Measurements from ENCODE around the gene CTDSPL.

The CTDSPL gene

GRCh38 chr3:37867144-37867543 is 5.5 kb downstream of the CTDSPL start:
- no peak for TF ChIP-seq CTCF (IDR thresholded peaks at IDR 0.05; ENCODE audit: borderline replicate concordance, control extremely low read depth, extremely low read depth, insufficient read depth, missing control alignments)
- no peak for DNase-seq (ENCODE audit: low spot score)
- in situ Hi-C loops (cut with MboI; ENCODE audit: low sequenced_read_pairs, unreplicated experiment) = no loop called here

- in situ Hi-C loops (cut with MboI; ENCODE audit: low sequenced_read_pairs, unreplicated experiment) = no loop called here
- DNase-seq (ENCODE audit: low spot score) = no peak
- no peak for TF ChIP-seq CTCF (IDR thresholded peaks at IDR 0.05; ENCODE audit: borderline replicate concordance, control extremely low read depth, extremely low read depth, insufficient read depth, missing control alignments)
Measured at GRCh38 chr3:37871858-37872257, 10.2 kb downstream of the CTDSPL start.

GRCh38 chr3:37872413-37873160 is 10.9 kb downstream of the CTDSPL start:
- in situ Hi-C loops (cut with MboI; ENCODE audit: low sequenced_read_pairs, unreplicated experiment) = no loop called here
- no peak for TF ChIP-seq CTCF (IDR thresholded peaks at IDR 0.05; ENCODE audit: borderline replicate concordance, control extremely low read depth, extremely low read depth, insufficient read depth, missing control alignments)
- DNase-seq (ENCODE audit: low spot score) = no peak

- no peak for DNase-seq (ENCODE audit: low spot score)
- TF ChIP-seq CTCF (IDR thresholded peaks at IDR 0.05; ENCODE audit: borderline replicate concordance, control extremely low read depth, extremely low read depth, insufficient read depth, missing control alignments) = no peak
- in situ Hi-C loops (cut with MboI; ENCODE audit: low sequenced_read_pairs, unreplicated experiment) = no loop called here
Measured at GRCh38 chr3:37876279-37876678, 14.6 kb downstream of the CTDSPL start.

- in situ Hi-C loops (cut with MboI; ENCODE audit: low sequenced_read_pairs, unreplicated experiment) = no loop called here
- TF ChIP-seq CTCF (IDR thresholded peaks at IDR 0.05; ENCODE audit: borderline replicate concordance, control extremely low read depth, extremely low read depth, insufficient read depth, missing control alignments) = no peak
- no peak for DNase-seq (ENCODE audit: low spot score)
Measured at GRCh38 chr3:37882711-37883110, 21.0 kb downstream of the CTDSPL start.

GRCh38 chr3:37885814-37886213 is 24.1 kb downstream of the CTDSPL start:
- TF ChIP-seq CTCF (IDR thresholded peaks at IDR 0.05; ENCODE audit: borderline replicate concordance, control extremely low read depth, extremely low read depth, insufficient read depth, missing control alignments) = no peak
- in situ Hi-C loops (cut with MboI; ENCODE audit: low sequenced_read_pairs, unreplicated experiment) = no loop called here
- DNase-seq (ENCODE audit: low spot score) = no peak

All from GM13976 (cell line).